Stimulated activated naive CD8-positive, alpha-beta T cell treated with anti-CD3 and anti-CD28 coated beads, Interleukin-15, amount 100 ng/mL, for 72 hours (primary cell): ENCODE results near the gene BGN.

Source experiments
- ATAC-seq: fragments of 150-1000 bp; cut with Tn5 transposase; 2 replicates; pipeline ENCODE4 v1.10.0; 2021; ENCODE audit warnings: mild to moderate bottlenecking, moderate library complexity
- DNase-seq, 2 donors: peaks; one replicate each; pipeline ENCODE4 v3.0.0; 2021 to 2022
- H3K27ac Mint-ChIP-seq, 2 donors: one replicate each; pipeline ENCODE4 v1.8.0; 2022; ENCODE audit warnings: mild to moderate bottlenecking in 2 of 2, mixed read lengths in 2 of 2, moderate library complexity in 2 of 2
- H3K27me3 Mint-ChIP-seq: one replicate; pipeline ENCODE4 v1.8.0; 2022; ENCODE audit warnings: mixed read lengths
- H3K4me1 Mint-ChIP-seq: one replicate; pipeline ENCODE4 v1.8.0; 2022; ENCODE audit warnings: mild to moderate bottlenecking, mixed read lengths
- H3K4me3 Mint-ChIP-seq, 2 donors: one replicate each; pipeline ENCODE4 v1.8.0; 2022; ENCODE audit warnings: mild to moderate bottlenecking in 2 of 2, mixed read lengths in 2 of 2, moderate library complexity in 1 of 2
- H3K9me3 Mint-ChIP-seq, 2 donors: one replicate each; pipeline ENCODE4 v1.8.0; 2022; ENCODE audit warnings: mixed read lengths in 2 of 2

The BGN gene

GRCh38 chrX:153471663-153472280, 23.0 kb upstream of the BGN start:
- no peak overlapping the region for H3K4me3 Mint-ChIP-seq
- H3K27ac Mint-ChIP-seq, result no peak overlapping the region
- no peaks in the 10 kb centered on the region for H3K27me3 Mint-ChIP-seq

GRCh38 chrX:153473126-153473525, 21.7 kb upstream of the BGN start:
- no peak for ATAC-seq
- Mint-ChIP-seq H3K27me3 (no peaks in the 10 kb centered on the region), H3K4me3 (no peak overlapping the region)

More at GRCh38 chrX:153471663-153472280, 23.0 kb upstream of the BGN start:
- no peaks in the 10 kb centered on the region for H3K9me3 Mint-ChIP-seq
- DNase-seq (no peak), ATAC-seq (no peak)
- H3K4me1 Mint-ChIP-seq, result peaks cover 38% of the 10 kb centered on the region

GRCh38 chrX:153474266-153474665, 20.5 kb upstream of the BGN start:
- ATAC-seq, result no peak
- DNase-seq, result no peak
- Mint-ChIP-seq H3K4me3 (peak overlapping the region in 1 of 2 donors; percentile 51), H3K27ac (no peak overlapping the region), H3K4me1 (peaks cover 18% of the 10 kb centered on the region), H3K27me3 (no peaks in the 10 kb centered on the region), H3K9me3 (no peaks in the 10 kb centered on the region)

More at GRCh38 chrX:153473126-153473525, 21.7 kb upstream of the BGN start:
- H3K27ac Mint-ChIP-seq, result no peak overlapping the region
- H3K9me3 Mint-ChIP-seq, result no peaks in the 10 kb centered on the region
- peaks cover 26% of the 10 kb centered on the region for H3K4me1 Mint-ChIP-seq
- DNase-seq, result no peak

- peaks cover 18% of the 10 kb centered on the region for H3K4me1 Mint-ChIP-seq
- ATAC-seq, result no peak
- peak in 1 of 2 donors; percentile 17 for DNase-seq
- H3K27me3 Mint-ChIP-seq, result no peaks in the 10 kb centered on the region
- H3K27ac Mint-ChIP-seq, result no peak overlapping the region
- no peaks in the 10 kb centered on the region for H3K9me3 Mint-ChIP-seq
- H3K4me3 Mint-ChIP-seq, result no peak overlapping the region
Observed at GRCh38 chrX:153474718-153475117, 20.1 kb upstream of the BGN start.

- H3K9me3 Mint-ChIP-seq, result no peaks in the 10 kb centered on the region
- H3K27ac Mint-ChIP-seq, result peak overlapping the region in 1 of 2 donors; percentile 25
- H3K27me3 Mint-ChIP-seq, result no peaks in the 10 kb centered on the region
- no peak for ATAC-seq
- H3K4me3 Mint-ChIP-seq, result peak overlapping the region in 1 of 2 donors; percentile 22
- peaks cover 18% of the 10 kb centered on the region for H3K4me1 Mint-ChIP-seq
- no peak for DNase-seq
Observed at GRCh38 chrX:153475271-153475670, 19.5 kb upstream of the BGN start.

- Mint-ChIP-seq H3K4me1 (peaks cover 18% of the 10 kb centered on the region), H3K4me3 (peak overlapping the region in 1 of 2 donors; percentile 26), H3K9me3 (no peaks in the 10 kb centered on the region), H3K27ac (no peak overlapping the region), H3K27me3 (no peaks in the 10 kb centered on the region)
- ATAC-seq (no peak), DNase-seq (no peak)
Observed at GRCh38 chrX:153475751-153476281, 19.0 kb upstream of the BGN start.

GRCh38 chrX:153476666-153477363, 18.0 kb upstream of the BGN start:
- DNase-seq, result no peak
- no peak overlapping the region for H3K27ac Mint-ChIP-seq

GRCh38 chrX:153477364-153477857, 17.4 kb upstream of the BGN start:
- DNase-seq (no peak), ATAC-seq (no peak)
- H3K4me1 Mint-ChIP-seq, result peaks cover 12% of the 10 kb centered on the region
- H3K9me3 Mint-ChIP-seq, result no peaks in the 10 kb centered on the region
- no peaks in the 10 kb centered on the region for H3K27me3 Mint-ChIP-seq
- no peak overlapping the region for H3K27ac Mint-ChIP-seq
- no peak overlapping the region for H3K4me3 Mint-ChIP-seq

More at GRCh38 chrX:153476666-153477363, 18.0 kb upstream of the BGN start:
- Mint-ChIP-seq H3K9me3 (no peaks in the 10 kb centered on the region), H3K27me3 (no peaks in the 10 kb centered on the region), H3K4me1 (peaks cover 12% of the 10 kb centered on the region), H3K4me3 (no peak overlapping the region)
- no peak for ATAC-seq

- DNase-seq (no peak), ATAC-seq (no peak)
- H3K9me3 Mint-ChIP-seq, result no peaks in the 10 kb centered on the region
- no peaks in the 10 kb centered on the region for H3K27me3 Mint-ChIP-seq
- no peak overlapping the region for H3K4me3 Mint-ChIP-seq
- peaks cover 12% of the 10 kb centered on the region for H3K4me1 Mint-ChIP-seq
- peak overlapping the region in 1 of 2 donors; percentile 63 for H3K27ac Mint-ChIP-seq
Observed at GRCh38 chrX:153477901-153478300, 16.9 kb upstream of the BGN start.

- H3K9me3 Mint-ChIP-seq, result no peaks in the 10 kb centered on the region
- ATAC-seq (no peak), DNase-seq (no peak)
- no peak overlapping the region for H3K4me3 Mint-ChIP-seq
- peaks cover 12% of the 10 kb centered on the region for H3K4me1 Mint-ChIP-seq
- no peak overlapping the region for H3K27ac Mint-ChIP-seq
- no peaks in the 10 kb centered on the region for H3K27me3 Mint-ChIP-seq
Observed at GRCh38 chrX:153478746-153479145, 16.0 kb upstream of the BGN start.

GRCh38 chrX:153481043-153481442, 13.7 kb upstream of the BGN start:
- no peak for ATAC-seq
- no peak overlapping the region for H3K4me3 Mint-ChIP-seq
- H3K27me3 Mint-ChIP-seq, result no peaks in the 10 kb centered on the region
- DNase-seq, result no peak
- peaks cover 2% of the 10 kb centered on the region for H3K4me1 Mint-ChIP-seq
- H3K9me3 Mint-ChIP-seq, result no peaks in the 10 kb centered on the region
- H3K27ac Mint-ChIP-seq, result no peak overlapping the region

- no peak for DNase-seq
- no peaks in the 10 kb centered on the region for H3K4me1 Mint-ChIP-seq
- H3K27ac Mint-ChIP-seq, result no peak overlapping the region
- no peaks in the 10 kb centered on the region for H3K9me3 Mint-ChIP-seq
- ATAC-seq, result no peak
- no peak overlapping the region for H3K4me3 Mint-ChIP-seq
- H3K27me3 Mint-ChIP-seq, result no peaks in the 10 kb centered on the region
Observed at GRCh38 chrX:153482376-153483015, 12.3 kb upstream of the BGN start.

- Mint-ChIP-seq H3K4me1 (no peaks in the 10 kb centered on the region), H3K9me3 (no peaks in the 10 kb centered on the region), H3K27ac (no peak overlapping the region), H3K4me3 (no peak overlapping the region), H3K27me3 (no peaks in the 10 kb centered on the region)
- ATAC-seq, result no peak
- no peak for DNase-seq
Observed at GRCh38 chrX:153485396-153486080, 9.2 kb upstream of the BGN start.

- Mint-ChIP-seq H3K4me3 (no peak overlapping the region), H3K4me1 (no peaks in the 10 kb centered on the region), H3K27me3 (no peaks in the 10 kb centered on the region), H3K27ac (no peak overlapping the region), H3K9me3 (no peaks in the 10 kb centered on the region)
- DNase-seq (no peak), ATAC-seq (no peak)
Observed at GRCh38 chrX:153486171-153486570, 8.6 kb upstream of the BGN start.

GRCh38 chrX:153487590-153488071, 7.1 kb upstream of the BGN start:
- DNase-seq (no peak), ATAC-seq (no peak)
- H3K4me3 Mint-ChIP-seq, result no peak overlapping the region
- H3K27ac Mint-ChIP-seq, result no peak overlapping the region
- H3K27me3 Mint-ChIP-seq, result no peaks in the 10 kb centered on the region
- H3K9me3 Mint-ChIP-seq, result no peaks in the 10 kb centered on the region
- no peaks in the 10 kb centered on the region for H3K4me1 Mint-ChIP-seq
